VCaP (cell line): ENCODE results near the gene CAPN6.

Experiments
- H3K27ac ChIP-seq: fragments of 450-650 bp; 2 replicates; pipeline ENCODE4 v1.5.1; 2017
- CTCF ChIP-seq: fragments of 450-650 bp; conservative IDR thresholded peaks from 2 replicates; pipeline ENCODE4 v1.5.1; 2017; ENCODE audit warnings: mild to moderate bottlenecking, moderate library complexity

CAPN6 gene

GRCh38 chrX:111207851-111208250 is 62.4 kb downstream of the CAPN6 start:
- TF ChIP-seq CTCF = no peak
- no peak overlapping the region for H3K27ac ChIP-seq

- no peak overlapping the region for H3K27ac ChIP-seq
- TF ChIP-seq CTCF = no peak
These were observed 70.0 kb downstream of the CAPN6 start for GRCh38 chrX:111200327-111200726.

- TF ChIP-seq CTCF = no peak
- H3K27ac ChIP-seq = no peak overlapping the region
These were observed 70.8 kb downstream of the CAPN6 start for GRCh38 chrX:111199505-111199904.
